NCI-H1694 (cell line): ENCODE measurements around the gene CHKA.

ENCODE experiments used
- DNase-seq: peaks from one replicate; lab custom pipeline; 2025; lab: John Stamatoyannopoulos, UW

CHKA gene

DNA sequence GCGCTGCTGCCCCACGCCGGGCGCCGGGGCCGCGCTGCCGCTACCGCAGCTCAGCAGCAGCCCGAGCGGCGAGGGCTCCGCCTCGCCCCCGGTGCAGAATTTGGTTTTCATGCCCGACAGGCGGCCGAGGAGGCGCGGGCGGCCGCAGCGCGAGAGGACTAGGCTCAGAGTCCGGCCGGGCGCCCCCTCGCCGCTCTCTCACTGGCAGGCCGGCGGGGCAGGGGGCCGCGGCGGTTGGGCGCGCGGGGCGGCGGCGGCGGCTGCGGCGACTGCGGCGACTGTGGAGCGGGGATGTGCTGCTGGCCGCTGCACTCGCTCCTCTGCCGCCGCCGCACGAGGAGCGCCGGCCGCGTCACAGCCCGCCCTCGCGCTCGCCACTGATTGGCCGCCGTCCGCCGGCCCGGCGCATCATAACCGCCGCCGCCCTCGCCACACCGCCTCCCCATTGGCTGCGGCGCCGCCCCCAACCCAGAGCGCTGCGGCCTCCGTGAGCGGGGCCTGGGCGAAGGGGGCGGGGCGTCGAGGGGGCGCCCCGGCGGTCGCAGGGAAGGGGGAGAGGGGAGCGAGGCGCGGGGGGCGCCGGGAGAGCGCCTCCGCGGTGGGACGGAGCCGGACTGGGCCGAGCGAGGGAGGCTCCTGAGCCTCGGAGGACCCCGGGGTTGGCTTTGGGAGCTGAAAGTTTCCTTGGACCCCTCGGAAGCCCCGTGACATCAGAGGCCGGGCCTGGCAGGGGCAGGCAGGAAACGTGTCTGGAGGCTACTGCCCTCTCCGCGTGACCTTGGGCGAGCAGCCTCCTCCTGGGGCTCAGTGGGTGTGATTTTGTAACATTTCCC lies at the start of gene CHKA:
TSS of gene CHKA (minus strand) at position 322 of the 833 bp plus-strand sequence. CDS start at position 111, 211 bp downstream.
- DNase-seq: peak; percentile 67

GRCh38 chr11:68169442-68169841 lies 48.3 kb upstream of the CHKA start:
- no peak for DNase-seq

DNA sequence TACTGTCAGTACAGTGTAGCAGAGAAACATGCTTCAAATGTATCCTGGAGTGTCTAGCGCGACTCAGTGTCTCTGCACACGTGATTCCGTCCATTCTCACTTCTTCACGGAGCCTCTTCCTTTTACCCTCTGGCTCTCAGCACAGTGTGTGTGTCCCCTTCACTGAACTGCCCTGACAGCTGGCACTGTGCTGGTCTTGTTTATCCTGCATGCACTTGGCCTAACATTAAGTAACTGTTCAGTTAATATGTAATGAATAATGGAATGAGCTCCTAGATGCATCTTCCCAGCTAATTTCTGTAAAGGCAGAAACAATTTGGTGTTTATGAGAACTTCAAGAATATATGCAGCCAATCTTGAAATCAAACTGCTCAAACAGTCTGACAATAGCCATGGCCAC lies 47.5 kb upstream of the CHKA start:
- no peak for DNase-seq

- no peak for DNase-seq
These were observed 46.3 kb upstream of the CHKA start for GRCh38 chr11:68167474-68167873.

- DNase-seq: no peak
These were observed 45.8 kb upstream of the CHKA start for GRCh38 chr11:68166969-68167368.

DNA sequence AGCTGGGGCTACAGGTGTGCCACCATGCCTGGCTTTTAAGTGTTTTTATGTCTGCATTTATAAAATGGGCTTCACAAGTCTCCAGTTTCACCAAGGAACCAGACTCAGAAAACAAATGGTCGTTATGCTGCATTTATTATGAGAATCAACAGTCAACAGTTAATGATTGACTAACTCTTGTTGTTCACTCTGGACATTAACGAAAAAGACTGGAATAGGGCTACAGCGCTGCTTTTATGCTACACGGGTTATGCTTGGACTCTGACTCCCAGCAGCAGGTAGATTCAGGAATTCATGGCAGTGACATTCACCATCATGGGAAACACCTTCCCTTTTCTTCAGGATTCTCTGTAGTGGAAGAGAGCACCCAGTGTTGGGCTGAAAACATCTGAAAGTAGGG lies 44.4 kb upstream of the CHKA start:
- no peak for DNase-seq

DNA sequence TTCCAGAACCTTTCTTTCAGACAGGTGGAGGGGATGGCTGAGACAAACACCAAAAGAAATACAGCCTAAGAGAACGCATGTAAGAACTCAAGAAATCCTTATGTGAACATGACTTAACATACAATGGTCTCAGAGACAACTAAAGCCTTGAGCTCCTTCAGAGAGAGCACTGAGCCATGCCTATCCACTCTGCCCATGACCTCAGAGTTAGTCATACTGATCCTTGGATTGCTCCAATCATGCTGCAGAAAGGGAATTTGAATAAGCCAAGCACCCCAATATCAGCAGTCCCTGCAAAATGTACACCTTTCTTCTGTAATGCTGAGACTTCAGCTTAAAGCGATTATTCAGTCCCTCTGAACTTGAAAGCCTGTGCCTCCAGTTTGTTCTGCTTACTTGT lies 43.2 kb upstream of the CHKA start:
- DNase-seq: no peak

DNA sequence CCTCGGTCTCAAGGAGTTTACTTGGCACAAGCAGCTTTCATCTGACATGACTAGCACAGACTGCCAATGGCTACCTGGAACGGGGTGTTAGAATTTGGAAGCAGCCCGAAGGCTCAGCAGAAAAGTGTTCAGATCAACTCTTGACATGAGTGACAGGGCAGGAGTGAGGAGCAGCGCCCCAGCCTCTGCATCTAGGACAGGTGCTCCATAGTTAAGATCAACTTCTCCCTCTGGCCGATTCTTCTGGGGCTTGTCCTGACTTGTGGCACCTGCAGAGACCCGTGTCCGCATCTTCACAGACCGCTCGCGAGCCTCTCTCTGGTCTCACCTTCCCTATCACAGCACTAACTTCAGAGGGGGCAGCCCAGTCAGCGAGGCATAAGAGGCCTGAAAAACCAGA lies 42.5 kb upstream of the CHKA start:
- no peak for DNase-seq

DNA sequence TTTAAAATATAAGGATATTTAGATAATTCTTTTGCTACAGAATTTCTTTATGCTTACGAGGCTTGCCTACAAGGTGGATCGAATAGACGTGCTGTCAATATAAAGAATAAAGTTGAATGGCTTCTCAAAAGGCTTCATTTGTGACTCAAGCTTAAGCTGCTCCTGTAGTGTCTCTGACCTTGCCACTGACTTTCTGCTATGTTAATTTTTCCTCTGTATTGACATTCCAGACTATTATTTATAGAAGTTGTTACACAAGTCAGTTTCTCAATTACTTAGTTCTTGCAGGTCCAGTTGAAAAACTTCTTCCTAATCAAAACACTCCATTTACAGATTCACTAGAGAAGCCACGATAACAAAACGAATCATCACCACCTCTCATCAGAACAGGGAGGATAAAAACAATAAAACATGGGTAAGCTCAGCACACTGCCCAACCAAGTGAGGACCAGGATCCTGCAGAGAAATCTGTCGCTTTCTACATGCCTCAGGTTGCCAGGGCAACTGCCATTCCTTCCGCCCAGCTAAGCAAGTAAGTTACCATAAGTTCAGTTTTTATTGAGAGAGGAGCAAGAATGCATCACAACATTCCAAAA lies 39.0 kb upstream of the CHKA start:
- DNase-seq: no peak

DNA sequence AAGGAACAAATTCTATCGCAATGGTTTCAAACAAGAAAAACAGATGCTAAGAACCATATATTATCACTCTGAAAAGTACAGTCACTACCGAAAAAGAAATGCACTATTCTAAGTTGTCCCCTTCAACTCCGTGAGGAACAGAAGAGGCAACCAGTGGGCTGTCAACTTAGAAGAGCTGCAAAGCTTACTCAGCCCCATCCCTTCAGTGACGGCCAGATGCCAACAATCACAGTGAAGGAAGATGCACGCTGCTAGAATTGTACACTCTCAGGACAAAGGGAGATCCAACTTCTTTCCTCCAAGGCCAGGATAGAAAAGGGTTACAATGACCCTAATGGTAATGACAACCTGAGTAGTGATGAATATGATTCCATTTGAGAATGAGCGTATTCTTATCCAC lies 38.5 kb upstream of the CHKA start:
- DNase-seq: no peak

DNA sequence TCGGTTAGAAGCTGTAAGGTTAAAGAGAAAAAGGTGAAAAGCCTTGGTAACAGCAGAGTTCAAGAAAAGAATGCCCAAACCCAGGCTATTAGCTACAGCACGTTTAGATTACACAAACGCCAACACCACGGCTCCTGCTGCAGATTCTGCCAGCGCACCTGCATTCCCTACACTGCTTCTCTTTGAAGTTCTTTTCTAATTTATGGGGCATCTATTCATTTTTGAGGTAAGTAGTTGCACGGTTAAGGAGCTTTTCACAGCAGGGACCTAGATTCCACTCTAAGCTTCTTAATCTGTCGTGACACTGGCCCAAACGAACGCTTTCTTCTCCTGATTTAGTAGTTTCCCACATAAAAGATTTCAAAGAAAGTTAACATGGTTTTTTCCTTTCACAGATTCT lies 38.0 kb upstream of the CHKA start:
- DNase-seq: no peak

DNA sequence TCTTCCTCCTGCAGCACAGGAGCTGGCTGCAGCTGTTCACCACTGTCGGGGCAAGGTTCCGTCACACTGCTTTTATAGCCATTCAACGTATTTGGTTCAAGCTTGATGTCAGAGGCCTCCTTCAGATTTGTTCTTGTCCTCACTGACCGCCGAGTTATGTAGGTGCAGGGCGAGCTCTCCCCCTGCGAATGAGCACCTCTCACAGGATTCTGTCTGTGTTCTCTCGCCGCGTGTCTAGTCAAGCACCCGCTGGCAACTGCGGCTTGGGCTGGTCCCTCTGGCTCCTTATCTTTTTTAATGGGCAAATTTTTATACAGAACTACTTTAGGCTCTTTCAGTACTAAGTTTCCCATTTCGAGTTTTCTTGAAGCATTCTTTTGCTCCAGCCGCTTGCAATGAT lies 37.4 kb upstream of the CHKA start:
- no peak for DNase-seq

- no peak for DNase-seq
These were observed 32.6 kb upstream of the CHKA start for GRCh38 chr11:68153742-68154141.

GRCh38 chr11:68150037-68150436 lies 28.8 kb upstream of the CHKA start:
- no peak for DNase-seq

DNA sequence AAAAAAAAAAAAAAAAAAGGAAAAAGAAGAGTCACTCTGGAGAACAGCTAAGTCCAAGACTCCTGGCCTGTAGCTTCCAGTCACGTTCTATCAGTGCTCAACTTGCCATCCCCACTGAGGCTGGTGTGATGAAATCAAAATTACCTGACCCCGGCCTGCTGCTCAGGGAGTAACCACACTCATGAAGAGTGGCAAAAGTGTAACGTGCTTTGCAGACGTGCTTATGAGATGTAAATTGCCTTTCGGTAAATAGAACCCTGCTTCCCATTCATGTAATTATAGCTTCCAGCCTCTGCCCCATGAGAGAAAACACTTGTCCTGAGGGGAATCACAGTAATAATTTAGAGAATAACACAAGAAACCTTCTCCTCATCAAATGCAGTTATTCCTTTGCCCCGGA lies 28.2 kb upstream of the CHKA start:
- no peak for DNase-seq

GRCh38 chr11:68148879-68149278 lies 27.7 kb upstream of the CHKA start:
- DNase-seq: no peak

- no peak for DNase-seq
These were observed 27.1 kb upstream of the CHKA start for GRCh38 chr11:68148071-68148805.

GRCh38 chr11:68146704-68147474 lies 25.7 kb upstream of the CHKA start:
- DNase-seq: no peak

DNA sequence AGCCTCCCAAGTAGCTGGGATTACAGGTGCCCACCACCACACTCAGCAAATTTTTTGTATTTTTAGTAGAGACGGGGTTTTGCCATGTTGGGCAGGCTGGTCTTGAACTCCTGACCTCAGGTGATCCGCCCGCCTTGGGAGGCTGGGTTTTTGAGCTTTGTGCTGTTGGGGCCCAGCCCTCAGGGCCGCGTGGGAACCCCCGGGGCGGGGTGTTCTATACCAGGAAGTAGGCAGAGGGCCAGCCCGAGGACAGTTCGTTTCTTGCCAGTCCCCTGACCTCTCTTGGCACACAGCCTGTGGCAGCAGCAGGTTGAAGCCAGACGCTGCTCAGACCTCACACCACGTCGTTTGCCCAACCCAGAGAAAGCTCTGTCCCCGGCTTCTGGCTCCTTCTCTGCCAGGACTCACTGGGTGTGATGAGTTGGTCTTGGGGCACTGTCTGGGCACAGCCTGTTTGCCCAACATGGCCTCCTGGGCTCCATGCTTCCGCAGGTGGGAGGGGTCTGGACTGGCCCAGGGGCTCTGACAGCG lies 24.9 kb upstream of the CHKA start:
- DNase-seq: no peak

GRCh38 chr11:68145120-68145866 lies 24.1 kb upstream of the CHKA start:
- DNase-seq: no peak

DNA sequence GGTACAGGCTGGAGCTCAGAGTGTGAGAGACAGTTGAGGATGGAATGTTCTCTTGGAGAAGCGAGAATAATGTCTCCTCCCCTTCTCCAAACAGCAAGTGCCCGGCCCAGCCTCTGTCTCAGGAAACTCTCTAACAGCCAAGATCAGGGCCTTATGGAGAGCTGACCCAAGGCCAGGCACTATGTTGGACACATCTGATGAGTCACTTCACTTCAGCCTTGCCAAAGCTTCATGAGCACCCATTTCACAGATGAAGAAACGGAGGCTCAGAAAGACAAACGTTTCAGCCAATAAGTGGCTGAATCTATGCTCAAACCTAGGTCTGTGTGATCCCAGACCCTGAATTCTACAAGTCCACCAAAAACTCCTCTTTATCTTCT lies 22.1 kb upstream of the CHKA start:
- no peak for DNase-seq
